ENCODE data around the gene TSPAN14. TPM values are rescaled to one million over a fixed set of nuclear protein-coding genes. Genes with fewer than 3 reads are reported as not detected.
"Not testable (repeated sequence)": the region's sequence is repeated elsewhere in the genome, so short reads cannot be mapped to it uniquely, and the experiment has no call there.

The TSPAN14 gene
- total RNA-seq, 4 donors from 2014 or later = 17.9 to 50.5 (median 38.4) TPM

- H3K27ac ChIP-seq (replicated peaks in 1 of 4) = peak overlapping the region in 2 of 4 donors; percentile 24 to 51
- 63% methylated on average over 7 of the region's 7 CpGs for WGBS
- no peaks in the 10 kb centered on the region for H3K9me3 ChIP-seq
- TF ChIP-seq EP300 (IDR thresholded peaks at IDR 0.05) (no peak), POLR2AphosphoS5 (IDR thresholded peaks at IDR 0.05) (no peak)
- intact Hi-C loops (cut with DNase I) = no loop called here
- H3K27me3 ChIP-seq = peaks cover 0 to 3% (median 0%) of the 10 kb centered on the region in 4 donors
- no peaks in the 10 kb centered on the region for H3K36me3 ChIP-seq
- DNase-seq (ENCODE audit: extremely low spot score) = no peak
- no peak overlapping the region for H3K4me3 ChIP-seq
- peaks cover 68 to 74% (median 70%) of the 10 kb centered on the region in 4 donors for H3K4me1 ChIP-seq
Measured at GRCh38 chr10:80414142-80414895, 39.8 kb upstream of the TSPAN14 start.

GRCh38 chr10:80415734-80416478, 38.2 kb upstream of the TSPAN14 start:
- Histone ChIP-seq H3K4me1 (peaks cover 55 to 59% (median 56%) of the 10 kb centered on the region in 4 donors), H3K4me3 (no peak overlapping the region), H3K27me3 (no peaks in the 10 kb centered on the region), H3K36me3 (peaks cover 0 to 5% (median 1%) of the 10 kb centered on the region in 4 donors), H3K9me3 (no peaks in the 10 kb centered on the region), H3K27ac (replicated peaks in 1 of 4) (peak overlapping the region in 3 of 4 donors; percentile 30 to 65 (median 51))
- TF ChIP-seq EP300 (IDR thresholded peaks at IDR 0.05) (no peak), POLR2A (IDR thresholded peaks at IDR 0.05; ENCODE audit: low read depth) (no peak), CTCF (IDR thresholded peaks at IDR 0.05) (no peak), POLR2AphosphoS5 (IDR thresholded peaks at IDR 0.05) (no peak)
- no peak for DNase-seq (ENCODE audit: extremely low spot score)
- 78% methylated on average over 3 of the region's 3 CpGs for WGBS
- intact Hi-C loops (cut with DNase I) = no loop called here

GRCh38 chr10:80416479-80417098, 37.5 kb upstream of the TSPAN14 start:
- peaks cover 48 to 52% (median 49%) of the 10 kb centered on the region in 4 donors for H3K4me1 ChIP-seq
- H3K27me3 ChIP-seq = no peaks in the 10 kb centered on the region
- peak overlapping the region in 3 of 4 donors; percentile 30 to 65 (median 51) for H3K27ac ChIP-seq (replicated peaks in 1 of 4)
- TF ChIP-seq POLR2AphosphoS5 (IDR thresholded peaks at IDR 0.05) (peak; percentile 12 to 67), EP300 (IDR thresholded peaks at IDR 0.05) (no peak)
- H3K36me3 ChIP-seq = peaks cover 0 to 9% (median 5%) of the 10 kb centered on the region in 4 donors
- no peak for DNase-seq (ENCODE audit: extremely low spot score)
- 46% methylated on average over 15 of the region's 15 CpGs for WGBS
- intact Hi-C loops (cut with DNase I) = no loop called here
- no peak overlapping the region for H3K4me3 ChIP-seq
- no peaks in the 10 kb centered on the region for H3K9me3 ChIP-seq

GRCh38 chr10:80417256-80417655, 36.9 kb upstream of the TSPAN14 start:
- H3K27me3 ChIP-seq; H3K27ac ChIP-seq (replicated peaks in 1 of 4); DNase-seq (ENCODE audit: extremely low spot score); H3K4me3 ChIP-seq; intact Hi-C loops (cut with DNase I); H3K9me3 ChIP-seq: not testable (repeated sequence)
- peaks cover 42 to 49% (median 46%) of the 10 kb centered on the region in 4 donors for H3K4me1 ChIP-seq
- 90% methylated on average over 6 of the region's 6 CpGs for WGBS
- peaks cover 0 to 14% (median 7%) of the 10 kb centered on the region in 4 donors for H3K36me3 ChIP-seq

GRCh38 chr10:80421050-80421706, 32.9 kb upstream of the TSPAN14 start:
- no peak overlapping the region for H3K27ac ChIP-seq (replicated peaks in 1 of 4)
- 95% methylated on average over 5 of the region's 5 CpGs for WGBS
- TF ChIP-seq EP300 (IDR thresholded peaks at IDR 0.05) = no peak
- TF ChIP-seq CTCF (IDR thresholded peaks at IDR 0.05) = no peak
- no peak for TF ChIP-seq POLR2AphosphoS5 (IDR thresholded peaks at IDR 0.05)
- no peak for TF ChIP-seq POLR2A (IDR thresholded peaks at IDR 0.05; ENCODE audit: low read depth)
- no peak for DNase-seq (ENCODE audit: extremely low spot score)
- H3K9me3 ChIP-seq = no peaks in the 10 kb centered on the region
- H3K4me1 ChIP-seq = peaks cover 6 to 9% (median 7%) of the 10 kb centered on the region in 4 donors
- H3K4me3 ChIP-seq = no peak overlapping the region
- H3K36me3 ChIP-seq = peaks cover 12 to 50% (median 24%) of the 10 kb centered on the region in 4 donors
- intact Hi-C loops (cut with DNase I) = no loop called here
- H3K27me3 ChIP-seq = no peaks in the 10 kb centered on the region

Measured in esophagus muscularis mucosa (tissue), 4 donors.